Measurements from ENCODE around the gene CREM.

The CREM gene

DNA sequence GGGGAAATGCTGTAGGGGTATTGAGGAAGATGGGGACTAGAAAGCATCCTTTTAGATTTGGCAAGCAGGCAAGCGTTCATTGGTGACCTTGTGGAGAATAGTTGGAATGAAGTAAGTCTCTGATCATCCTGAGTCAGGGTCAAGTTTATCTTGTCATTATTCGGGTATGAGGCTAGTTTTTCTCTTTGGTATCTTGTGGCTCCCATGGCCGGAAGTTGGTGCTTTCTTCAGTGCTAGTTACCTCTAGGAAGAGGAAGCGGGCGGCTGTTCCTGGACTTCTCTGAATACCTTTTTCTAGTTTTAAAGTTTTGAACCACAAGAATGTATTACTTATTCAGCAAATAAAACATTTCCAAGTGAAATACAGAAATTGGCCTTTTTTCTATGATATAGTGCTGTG lies 9.2 kb downstream of the CREM start:
- no peak for DNase-seq (ENCODE audit: low read depth in 2 of 2)

DNA sequence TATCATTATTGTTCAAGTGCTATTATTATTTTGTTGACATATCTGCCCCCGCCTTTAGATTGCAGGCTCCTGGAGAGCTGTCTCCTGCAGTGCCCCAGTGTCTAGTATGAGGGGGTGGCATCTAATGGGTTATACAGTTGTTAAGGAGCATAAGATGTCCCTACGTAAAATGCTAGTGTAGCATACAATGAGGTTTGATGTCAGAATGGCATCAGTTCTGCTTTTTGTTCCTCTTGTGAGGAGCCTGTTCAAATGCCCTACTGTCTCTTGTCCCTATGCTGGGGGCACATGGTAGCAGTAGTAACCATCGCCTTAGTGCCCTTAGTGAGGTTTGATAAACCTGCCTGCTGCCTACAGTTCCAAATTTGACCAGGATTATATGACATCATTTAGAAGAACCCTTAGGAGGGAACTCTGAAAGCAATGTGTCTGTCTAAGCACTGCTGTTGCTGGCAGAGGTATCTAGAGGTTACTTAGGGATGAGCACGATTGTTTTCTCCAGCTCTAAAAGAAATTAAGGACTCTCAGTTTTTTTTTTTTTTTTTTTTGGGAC lies 9.7 kb downstream of the CREM start:
- DNase-seq (ENCODE audit: low read depth in 2 of 2), result no peak

DNA sequence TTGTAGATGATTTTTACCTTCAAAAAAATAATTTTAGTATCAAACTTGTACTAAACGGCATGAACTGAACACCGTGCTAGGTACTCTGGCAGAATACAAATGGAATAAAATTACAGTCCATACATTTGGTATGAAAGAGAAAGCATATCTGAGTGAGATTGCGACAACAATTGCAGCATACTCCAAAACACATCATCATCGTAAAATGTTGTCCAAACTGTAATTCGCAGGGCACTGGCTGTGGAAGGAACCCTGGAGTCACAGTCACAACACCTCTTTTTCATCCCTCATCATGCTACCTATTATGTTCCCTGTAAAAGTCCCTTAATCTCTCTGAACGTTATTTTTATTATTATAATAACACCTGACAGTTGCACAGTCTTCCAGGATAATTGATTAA lies 13.5 kb downstream of the CREM start:
- no peak for DNase-seq (ENCODE audit: low read depth in 2 of 2)

DNA sequence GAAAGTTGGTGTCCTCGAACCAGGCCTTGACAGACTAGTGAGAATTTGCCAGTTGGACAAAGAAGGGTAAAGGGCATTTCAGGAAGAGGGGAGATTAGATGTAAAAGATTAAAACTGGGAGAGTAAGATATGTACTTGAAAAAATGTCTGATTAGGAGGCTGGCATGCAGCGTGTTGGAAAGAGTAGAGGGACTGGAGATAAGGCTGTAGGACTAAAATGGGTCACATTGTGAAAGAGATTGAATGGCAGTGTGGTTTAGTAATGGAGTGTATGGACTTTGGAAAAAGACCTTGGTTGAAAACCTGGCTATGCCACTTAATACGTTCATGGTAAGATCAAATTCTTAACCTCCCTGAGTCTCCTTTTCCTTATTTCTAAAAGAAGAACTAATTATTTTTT lies 14.1 kb downstream of the CREM start:
- DNase-seq (ENCODE audit: low read depth in 2 of 2), result no peak

DNA sequence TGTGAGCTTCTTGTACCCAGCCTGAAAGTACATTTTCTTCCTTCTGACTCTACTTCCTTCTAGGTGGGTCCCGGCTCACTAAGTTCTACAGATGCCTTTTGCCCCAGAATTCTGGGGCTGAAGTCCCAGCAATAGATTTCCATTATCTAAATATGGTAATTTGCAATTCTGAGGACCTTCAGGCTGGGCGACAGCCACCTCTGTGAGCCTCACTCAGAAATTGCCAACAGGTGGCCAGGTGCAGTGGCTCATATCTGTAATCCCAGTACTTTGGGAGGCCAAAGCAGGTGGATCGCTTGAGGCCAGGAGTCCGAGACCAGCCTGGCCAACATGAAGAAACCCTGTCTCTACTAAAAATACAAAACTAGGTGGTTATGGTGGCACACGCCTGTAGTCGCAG lies 23.7 kb downstream of the CREM start:
- DNase-seq (ENCODE audit: low read depth in 2 of 2), result no peak

DNA sequence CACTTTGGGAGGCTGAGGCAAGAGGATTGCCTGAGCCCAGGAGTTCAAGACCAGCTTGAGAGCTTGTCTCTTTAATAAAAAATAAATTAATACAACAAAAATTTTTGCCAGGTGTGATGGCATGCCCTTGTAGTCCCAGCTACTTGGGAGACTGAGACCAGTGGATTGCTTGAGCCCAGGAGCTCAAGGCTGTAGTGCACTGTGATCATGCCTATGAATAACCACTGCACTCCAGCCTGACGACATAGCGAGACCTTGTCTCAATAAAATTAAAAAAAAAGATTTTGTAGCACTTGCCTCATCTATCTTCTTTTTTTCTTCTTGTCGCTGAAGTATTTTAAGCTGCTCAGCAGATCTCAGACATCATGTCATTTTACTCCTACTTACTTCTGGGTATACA lies 26.3 kb downstream of the CREM start:
- no peak for DNase-seq (ENCODE audit: low read depth in 2 of 2)

DNA sequence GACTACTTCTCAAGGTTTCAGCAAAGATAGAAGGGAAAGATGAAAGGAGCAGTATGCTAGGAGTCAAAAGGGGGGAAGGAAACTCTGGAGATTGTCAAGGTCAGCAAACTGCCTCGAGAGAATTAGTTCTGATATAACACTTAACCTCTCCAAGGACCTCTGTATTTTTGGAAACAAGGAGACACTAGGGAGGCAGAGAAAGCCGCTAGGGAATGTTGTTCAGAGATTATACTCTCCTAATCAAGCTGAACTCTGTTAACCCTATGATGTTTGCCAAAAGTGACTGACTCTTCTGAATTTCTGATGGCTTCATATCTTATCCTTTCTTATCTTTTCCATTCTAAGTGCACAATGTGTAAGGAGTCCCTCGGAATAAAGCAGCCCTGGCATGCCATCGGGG lies 27.1 kb downstream of the CREM start:
- no peak for DNase-seq (ENCODE audit: low read depth in 2 of 2)

DNA sequence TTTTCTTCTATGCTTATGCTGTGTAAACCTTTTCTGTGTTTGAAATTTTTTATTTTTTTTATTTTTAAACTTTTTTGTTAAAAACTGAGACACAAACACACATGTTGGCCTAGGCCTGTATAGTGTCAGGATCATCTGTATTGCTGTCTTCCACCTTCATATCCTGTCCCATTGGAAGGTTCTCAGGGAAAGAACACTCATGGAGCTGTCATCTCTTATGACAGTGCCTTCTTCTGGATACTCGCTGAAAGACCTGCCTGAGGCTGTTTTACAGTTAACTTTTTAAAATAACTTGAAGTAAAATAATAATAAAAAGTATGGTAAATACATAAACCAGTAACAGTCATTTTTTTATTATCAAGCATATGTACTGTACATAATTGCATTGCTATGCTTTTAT lies 34.1 kb downstream of the CREM start:
- no peak for DNase-seq (ENCODE audit: low read depth in 2 of 2)

DNA sequence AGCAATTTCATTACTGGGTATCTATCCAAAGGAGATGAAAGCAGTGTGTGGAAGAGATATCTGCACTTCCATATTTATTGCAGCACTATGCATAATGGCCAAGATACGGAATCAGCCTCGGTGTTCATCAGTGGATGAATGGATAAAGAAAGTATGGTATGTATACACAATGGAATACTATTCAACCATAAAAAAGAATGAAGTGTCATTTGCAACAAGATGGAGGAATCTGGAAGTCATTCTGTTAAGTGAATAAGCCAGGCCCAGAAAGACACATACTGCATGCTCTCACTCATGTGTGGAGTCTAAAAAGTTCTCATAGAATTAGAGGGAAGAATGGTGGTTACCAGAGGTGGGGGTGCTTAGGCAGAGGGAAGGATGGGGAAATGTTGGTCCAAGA lies 35.3 kb downstream of the CREM start:
- no peak for DNase-seq (ENCODE audit: low read depth in 2 of 2)

DNA sequence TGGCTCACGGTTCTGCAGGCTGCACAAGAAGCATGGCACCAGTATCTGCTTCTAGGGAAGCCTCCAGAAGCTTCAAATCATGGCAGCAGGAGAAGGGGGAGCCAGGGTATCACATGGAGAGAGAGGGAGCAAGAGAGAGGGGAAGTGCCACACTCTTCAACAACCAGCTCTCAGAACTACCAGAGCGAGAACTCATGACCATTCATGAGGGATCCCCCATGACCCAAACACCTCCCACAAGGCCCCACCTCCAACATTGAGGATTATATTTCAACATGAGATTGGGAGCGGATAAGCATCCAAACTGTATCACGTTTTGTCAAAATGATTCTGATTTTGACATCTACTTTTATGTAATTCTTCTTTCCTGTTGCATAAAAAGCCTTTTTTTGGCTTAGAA lies 38.5 kb downstream of the CREM start:
- DNase-seq (ENCODE audit: low read depth in 2 of 2), result no peak

DNA sequence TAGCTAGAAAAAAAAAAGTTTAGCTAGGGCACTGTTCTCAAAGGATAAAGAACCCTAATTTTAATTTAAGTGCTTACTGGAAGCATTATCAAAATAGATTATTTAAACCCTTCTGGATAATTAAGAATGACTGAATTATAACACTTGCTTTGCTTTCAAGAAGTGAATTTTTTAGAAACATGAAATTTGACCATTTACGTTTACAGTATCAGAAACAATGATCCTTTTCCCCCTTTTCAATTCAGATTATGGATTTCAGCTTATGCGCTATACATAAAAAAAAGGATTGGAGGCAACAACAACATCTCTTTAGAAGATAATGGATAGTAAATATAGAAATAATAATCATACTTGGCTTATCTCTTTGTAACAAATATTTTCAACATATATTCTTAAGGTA lies 39.2 kb downstream of the CREM start:
- DNase-seq (ENCODE audit: low read depth in 2 of 2), result no peak

DNA sequence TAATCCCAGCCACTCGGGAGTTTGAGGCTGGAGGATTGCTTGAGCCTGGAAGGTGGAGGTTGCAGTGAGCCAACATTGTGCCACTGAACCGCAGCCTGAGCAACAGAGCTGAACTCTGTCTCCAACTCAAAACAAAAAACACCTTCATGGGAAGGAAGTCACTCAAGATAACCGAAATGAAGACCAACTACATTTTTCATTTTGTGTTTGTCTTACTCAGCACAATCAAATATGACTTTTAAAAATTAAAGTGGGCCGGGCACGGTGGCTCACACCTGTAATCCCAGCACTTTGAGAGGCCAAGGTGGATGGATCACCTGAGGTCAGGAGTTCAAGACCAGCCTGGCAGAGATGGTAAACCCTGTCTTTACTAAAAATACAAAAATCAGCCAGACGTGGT lies 40.0 kb downstream of the CREM start:
- no peak for DNase-seq (ENCODE audit: low read depth in 2 of 2)

DNA sequence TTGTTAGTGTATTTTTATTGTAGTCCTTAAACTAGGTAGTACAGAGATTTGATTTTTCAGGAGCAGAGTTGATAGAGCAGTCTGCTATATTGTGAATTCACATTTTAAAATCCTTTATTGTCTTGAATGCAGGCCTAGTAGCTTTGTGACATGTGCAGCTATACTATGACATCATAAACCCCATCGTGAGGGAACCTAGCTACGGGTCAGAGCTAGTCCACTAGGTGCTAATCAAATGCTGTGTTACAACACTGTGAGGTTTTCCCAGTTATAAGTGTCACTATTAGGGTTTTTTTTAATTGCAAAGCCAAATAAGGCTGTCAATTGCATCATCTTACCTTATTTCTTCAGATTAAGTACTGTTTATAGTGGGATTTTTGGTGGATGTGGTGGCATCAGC lies 40.7 kb downstream of the CREM start:
- DNase-seq (ENCODE audit: low read depth in 2 of 2), result no peak

DNA sequence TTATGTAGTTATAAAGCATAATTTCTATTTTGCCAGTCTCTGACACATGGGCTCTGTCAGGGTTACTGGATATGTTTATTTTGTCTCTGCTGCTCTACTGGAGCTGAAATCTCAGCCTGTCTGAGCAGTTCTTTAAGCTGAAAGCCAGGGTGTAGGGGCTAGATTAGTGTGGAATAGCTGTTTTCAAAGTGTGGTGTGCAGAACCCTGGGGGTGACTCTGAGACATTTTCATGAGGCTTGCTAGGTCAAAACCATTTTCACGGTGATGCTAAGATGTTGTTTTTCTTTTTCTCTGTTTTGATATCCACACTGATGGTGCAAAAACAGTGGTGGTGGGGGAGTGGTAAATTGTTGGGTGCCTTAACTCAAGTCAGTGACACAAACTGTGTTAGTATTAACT lies 45.5 kb downstream of the CREM start:
- DNase-seq (ENCODE audit: low read depth in 2 of 2), result no peak

DNA sequence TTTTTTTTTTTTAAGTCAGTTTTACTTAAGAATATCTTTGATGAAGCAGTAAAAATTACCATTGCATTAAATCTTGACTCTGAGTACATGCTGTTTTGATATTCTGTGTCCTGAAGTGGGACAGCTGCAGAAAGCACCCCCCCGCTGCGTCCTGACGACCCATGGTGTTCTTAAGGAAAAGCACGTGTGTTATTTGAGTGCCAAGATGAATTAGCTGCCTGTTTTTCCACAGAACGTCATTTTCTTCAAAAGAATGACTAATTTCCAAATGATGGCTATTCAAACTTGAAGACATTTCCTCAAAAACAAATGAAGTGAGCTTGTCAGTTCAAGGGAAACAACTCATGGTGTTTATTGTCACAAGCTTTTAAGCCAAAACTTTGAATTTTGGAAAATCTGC lies 45.9 kb downstream of the CREM start:
- DNase-seq (ENCODE audit: low read depth in 2 of 2), result no peak

DNA sequence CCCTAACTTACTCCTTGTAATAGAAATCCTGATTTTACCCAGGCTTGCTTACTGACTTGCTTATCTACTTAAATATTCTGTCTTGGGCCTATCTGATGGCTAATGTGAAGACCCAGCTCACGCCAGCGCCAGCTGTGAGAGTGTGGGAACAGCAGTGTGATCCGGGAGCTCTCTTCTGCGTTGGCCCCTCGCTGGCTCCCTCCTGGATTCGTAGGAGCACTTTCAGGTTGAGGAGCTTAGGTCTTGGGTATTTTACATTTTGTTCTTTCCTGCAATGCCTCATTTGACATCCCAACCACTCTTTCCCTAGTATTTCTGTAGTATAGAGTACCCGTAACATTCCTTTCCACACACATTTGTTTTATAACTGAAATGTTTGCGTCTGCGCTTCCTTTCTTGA lies 51.7 kb downstream of the CREM start:
- DNase-seq (ENCODE audit: low read depth in 2 of 2), result no peak

DNA sequence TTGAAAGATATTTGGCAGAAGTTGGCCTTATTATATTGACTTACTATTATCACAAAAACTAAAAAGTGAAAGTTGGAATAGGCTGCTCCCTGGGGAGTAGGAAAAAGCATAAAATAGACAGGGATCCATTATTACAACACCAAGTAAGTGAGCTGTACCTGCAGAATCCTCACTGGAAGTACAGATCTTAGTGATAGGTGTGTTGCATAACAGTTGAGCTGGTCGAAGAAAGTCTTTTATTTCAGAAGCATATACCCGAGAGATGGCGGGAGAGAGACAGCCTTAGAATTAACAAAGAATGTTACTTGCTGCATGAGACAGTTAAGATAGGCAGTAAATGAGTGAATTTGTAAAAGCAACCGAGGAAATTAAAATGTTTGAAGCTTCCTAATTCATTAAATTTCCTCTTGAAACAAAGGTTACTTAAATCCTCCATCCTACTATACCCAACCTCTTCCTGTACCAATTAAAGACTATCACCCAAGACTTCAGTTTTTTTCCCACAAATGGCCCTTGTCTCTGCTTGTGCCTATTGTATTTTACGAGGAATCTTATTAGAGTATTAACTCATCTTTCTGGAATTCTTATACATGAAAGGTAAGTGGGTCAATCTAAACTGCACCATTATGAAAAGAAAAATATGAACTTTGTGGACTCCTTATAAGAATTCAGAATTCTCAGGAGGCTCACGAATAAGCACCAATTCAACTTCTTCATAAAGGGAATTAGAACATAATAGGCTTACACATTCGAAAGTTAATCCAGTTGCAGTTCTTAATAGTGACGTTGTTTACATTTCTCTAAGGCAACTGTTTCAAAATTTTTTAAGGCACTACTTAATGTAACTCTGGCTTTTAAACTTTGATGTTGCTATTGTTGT lies 56.2 kb downstream of the CREM start:
- no peak for DNase-seq (ENCODE audit: low read depth in 2 of 2)

DNA sequence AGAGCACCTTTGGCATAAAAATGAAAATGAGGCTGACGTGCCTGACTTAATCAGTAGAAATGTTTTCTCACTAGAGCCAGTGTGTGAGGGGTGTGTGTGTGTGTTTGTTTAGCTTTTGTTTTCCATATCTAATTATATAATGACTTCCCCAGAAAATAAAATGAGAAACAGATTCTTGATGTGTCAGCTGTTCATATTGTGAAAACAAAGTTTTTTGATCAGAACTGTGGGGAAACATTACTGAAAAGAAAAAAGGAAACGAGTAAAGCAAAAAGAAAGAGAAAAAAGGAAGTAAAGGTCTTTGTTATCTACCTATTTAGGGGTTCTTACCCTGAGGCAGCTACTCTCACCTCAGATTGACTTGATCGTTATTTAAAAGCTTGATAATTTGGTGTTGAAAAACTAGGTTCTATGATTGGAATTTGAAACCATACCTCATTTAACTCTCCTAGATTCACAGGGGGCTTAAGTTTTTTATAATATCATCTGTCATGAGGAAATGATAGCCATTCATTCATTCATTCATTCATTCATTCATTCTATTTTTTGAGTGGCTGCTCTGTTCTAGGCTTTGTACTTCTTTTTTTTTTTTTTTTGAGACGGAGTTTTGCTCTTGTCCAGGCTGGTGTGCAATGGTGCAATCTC lies 58.0 kb downstream of the CREM start:
- DNase-seq (ENCODE audit: low read depth in 2 of 2), result no peak

DNA sequence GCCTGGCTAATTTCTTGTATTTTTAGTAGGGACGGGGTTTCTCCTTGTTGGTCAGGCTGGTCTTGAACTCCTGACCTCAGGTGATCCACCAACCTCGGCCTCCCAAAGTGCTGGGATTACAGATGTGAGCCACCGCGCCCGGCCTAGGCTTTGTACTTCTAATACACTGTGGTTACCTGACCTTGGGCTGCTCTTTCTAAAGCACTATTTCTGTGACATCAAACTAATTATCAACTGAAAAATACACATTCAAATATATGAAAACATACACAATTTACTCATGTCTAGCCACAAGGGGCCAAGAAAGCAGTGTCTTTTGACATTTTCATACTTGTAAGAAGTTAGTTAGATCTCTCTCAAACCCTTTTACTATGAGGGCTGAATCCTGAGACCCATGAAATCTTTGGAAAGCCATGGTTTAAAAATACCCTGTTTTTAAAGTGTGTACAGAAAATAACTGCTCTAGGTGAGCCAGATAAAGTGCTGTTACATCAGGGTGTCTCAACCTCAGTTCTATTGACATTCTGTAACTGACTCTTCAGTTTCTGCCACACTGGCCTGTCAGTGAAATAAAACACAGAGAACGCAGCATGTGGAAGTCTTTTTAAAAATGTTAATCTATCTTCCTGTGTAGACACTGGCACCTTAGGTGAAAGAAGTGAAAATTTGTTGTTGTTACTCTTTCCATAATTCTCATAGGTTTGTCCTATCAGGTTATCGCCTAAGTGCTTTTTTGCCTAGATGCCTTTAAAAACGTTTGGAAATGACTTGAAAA lies 58.8 kb downstream of the CREM start:
- DNase-seq (ENCODE audit: low read depth in 2 of 2), result no peak

DNA sequence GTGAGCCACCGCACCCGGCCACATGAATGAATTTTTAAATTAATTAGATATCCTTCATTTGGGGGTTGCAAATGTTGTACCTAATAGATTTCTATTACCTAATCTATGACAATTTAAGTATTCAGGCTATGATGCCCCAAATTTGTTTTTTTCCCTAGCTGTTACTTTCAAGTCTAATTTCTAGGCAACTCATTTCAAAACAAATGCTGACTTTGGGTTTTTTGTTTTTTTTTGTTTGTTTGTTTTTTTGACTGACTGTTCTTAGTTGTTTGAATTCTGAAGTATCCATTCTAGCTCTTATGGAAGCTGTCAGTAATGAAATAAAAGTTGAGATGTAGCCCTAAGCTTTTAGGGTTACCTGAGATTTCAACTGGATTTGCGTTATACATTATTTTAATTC lies 62.3 kb downstream of the CREM start:
- DNase-seq (ENCODE audit: low read depth in 2 of 2), result no peak

DNA sequence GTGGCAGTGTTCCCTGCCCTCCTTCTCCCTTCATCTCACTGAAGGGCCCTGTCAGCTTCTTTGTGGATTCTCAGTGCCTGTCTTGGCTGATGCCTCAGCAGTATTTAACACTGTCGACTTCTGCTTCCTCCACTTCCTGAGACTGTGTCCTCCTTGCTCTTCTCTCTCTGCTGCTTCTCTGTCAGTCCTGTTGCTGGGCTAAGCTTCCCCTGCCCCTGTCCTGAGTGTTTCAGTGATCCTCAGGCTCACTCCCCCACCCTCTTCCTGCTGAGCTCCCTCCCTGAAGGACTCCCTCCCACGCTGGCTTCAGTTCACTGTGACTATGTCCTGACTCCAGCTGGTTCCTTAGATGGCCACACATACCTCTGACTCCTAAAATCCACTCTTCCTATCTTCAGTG lies 64.9 kb downstream of the CREM start:
- DNase-seq (ENCODE audit: low read depth in 2 of 2), result no peak

DNA sequence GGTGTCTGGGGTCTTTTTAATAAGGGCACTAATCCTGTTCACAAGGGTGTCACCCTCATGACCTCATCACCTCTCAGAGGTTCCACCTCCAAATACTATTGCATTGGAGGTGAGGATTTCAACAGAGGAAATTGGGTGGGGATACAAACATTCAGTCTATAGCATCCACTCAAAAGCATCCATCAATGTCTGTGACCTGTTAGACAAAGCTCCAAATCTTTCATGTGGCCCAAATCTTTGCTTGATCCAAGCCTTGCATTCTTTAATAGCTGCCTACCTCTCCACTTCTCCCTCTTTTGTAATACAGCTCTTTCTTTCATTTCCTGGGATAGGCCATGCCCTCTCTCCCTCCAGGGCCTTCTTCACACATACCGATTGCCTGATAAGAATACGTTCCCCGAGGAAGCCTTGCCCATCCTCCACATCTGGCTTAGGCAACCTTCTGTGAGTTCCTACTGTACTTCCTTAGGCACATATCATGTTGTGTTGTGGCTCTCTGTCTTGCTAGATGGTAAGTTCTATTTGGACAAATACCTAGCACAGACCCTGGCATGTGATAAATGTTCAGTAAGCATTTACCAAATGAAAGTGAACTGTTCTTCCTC lies 66.1 kb downstream of the CREM start:
- no peak for DNase-seq (ENCODE audit: low read depth in 2 of 2)
